Smooth muscle cell (in vitro differentiated cells): ENCODE results near the gene GFER. TPM values are rescaled to one million over a fixed set of nuclear protein-coding genes. Genes with fewer than 3 reads are reported as not detected.
"Not testable (repeated sequence)": the region's sequence is repeated elsewhere in the genome, so short reads cannot be mapped to it uniquely, and the experiment has no call there.

Experiments used
- DNase-seq: peaks from one replicate; lab custom pipeline; 2025; ENCODE audit not compliant: unreplicated experiment; lab: John Stamatoyannopoulos, UW
- H2AFZ ChIP-seq: fragments of 200-600 bp; sonication (generic); 2 replicates; pipeline ENCODE4 v1.6.0; 2016; ENCODE audit warnings: antibody characterized with exemption, low read depth, mild to moderate bottlenecking
- H3F3A ChIP-seq: fragments of 200-600 bp; sonication (generic); 2 replicates; pipeline ENCODE4 v1.6.0; 2017; ENCODE audit warnings: antibody characterized with exemption, low read depth
- H3K27ac ChIP-seq: fragments of 200-600 bp; sonication (generic); 2 replicates; pipeline ENCODE4 v1.5.1; 2016; ENCODE audit warnings: low read depth, mild to moderate bottlenecking
- H3K27me3 ChIP-seq: fragments of 200-600 bp; sonication (generic); 2 replicates; pipeline ENCODE4 v1.6.1; 2016; ENCODE audit warnings: low read depth, mild to moderate bottlenecking
- H3K36me3 ChIP-seq: fragments of 200-600 bp; sonication (generic); 2 replicates; pipeline ENCODE4 v1.5.1; 2016; ENCODE audit warnings: low read depth
- H3K4me1 ChIP-seq: fragments of 200-600 bp; sonication (generic); 2 replicates; pipeline ENCODE4 v1.5.1; 2016; ENCODE audit warnings: low read depth
- H3K4me2 ChIP-seq: fragments of 200-600 bp; sonication (generic); 2 replicates; pipeline ENCODE4 v1.6.0; 2016; ENCODE audit warnings: mild to moderate bottlenecking
- H3K4me3 ChIP-seq: fragments of 200-600 bp; sonication (generic); 2 replicates; pipeline ENCODE4 v1.5.1; 2016; ENCODE audit warnings: mild to moderate bottlenecking
- H3K79me2 ChIP-seq: fragments of 200-600 bp; sonication (generic); 2 replicates; pipeline ENCODE4 v1.6.0; 2016; ENCODE audit warnings: low read depth, mild to moderate bottlenecking
- H3K9ac ChIP-seq: fragments of 200-600 bp; sonication (generic); 2 replicates; pipeline ENCODE4 v1.6.0; 2016; ENCODE audit warnings: low read depth
- H3K9me3 ChIP-seq: fragments of 200-600 bp; sonication (generic); replicated peaks from 2 replicates; pipeline ENCODE4 v1.5.1; 2016; ENCODE audit warnings: low read depth
- H4K20me1 ChIP-seq: fragments of 200-600 bp; sonication (generic); 2 replicates; pipeline ENCODE4 v1.6.0; 2016; ENCODE audit warnings: low read depth
- CTCF ChIP-seq: fragments of 200-600 bp; sonication (generic); IDR thresholded peaks from 2 replicates; pipeline ENCODE4 v1.5.1; 2017; ENCODE audit warnings: borderline replicate concordance, mild to moderate bottlenecking, antibody characterized with exemption; ENCODE audit not compliant: insufficient read depth, poor library complexity, severe bottlenecking
- WGBS: methylation state at CpG from one replicate; pipeline ENCODE4 v1.1.7; 2016; ENCODE audit warnings: low lambda C conversion rate; 5-methylcytosine and 5-hydroxymethylcytosine counted together
- polyA plus RNA-seq: library from polyadenylated mRNA; unstranded; fragments of >200 nt; fragmentation: Nextera tagmentation; extraction: Ambion mirVana; gene quantifications from 2 replicates; pipeline ENCODE4 v1.2.1, GENCODE V29; 2016
- total RNA-seq: library from RNA; depleted of rRNA; stranded (reverse); fragments of >200 nt; gene quantifications from 2 replicates; pipeline ENCODE4 v1.2.3, GENCODE V29; 2014

The GFER gene
- total and polyA plus RNA-seq, 2 experiments from 2014 or later, result 15.1 to 41.2 TPM

GRCh38 chr16:1938910-1939309 lies 45.1 kb upstream of the GFER start:
- Histone ChIP-seq H3K79me2 (no peaks in the 10 kb centered on the region), H3K9me3 (no peaks in the 10 kb centered on the region), H2AFZ (no peak overlapping the region), H3K27me3 (no peaks in the 10 kb centered on the region), H3K4me3 (no peak overlapping the region), H3F3A (no peaks in the 10 kb centered on the region), H3K4me2 (no peak overlapping the region), H3K4me1 (peaks cover 7% of the 10 kb centered on the region), H4K20me1 (no peaks in the 10 kb centered on the region), H3K9ac (no peak overlapping the region), H3K27ac (no peak overlapping the region), H3K36me3 (no peaks in the 10 kb centered on the region)
- WGBS, result 96% methylated on average over 17 of the region's 17 CpGs
- DNase-seq, result no peak
- no peak for TF ChIP-seq CTCF

GRCh38 chr16:1939833-1940232 lies 44.2 kb upstream of the GFER start:
- not testable (repeated sequence) for H3K9me3 ChIP-seq, H3K4me2 ChIP-seq, DNase-seq, H3K4me1 ChIP-seq, H3K9ac ChIP-seq, H4K20me1 ChIP-seq, H3F3A ChIP-seq, H3K27ac ChIP-seq, H3K79me2 ChIP-seq, H3K4me3 ChIP-seq, H3K36me3 ChIP-seq, H3K27me3 ChIP-seq, H2AFZ ChIP-seq
- 97% methylated on average over 8 of the region's 8 CpGs for WGBS

GRCh38 chr16:1940273-1941161 lies 43.5 kb upstream of the GFER start:
- TF ChIP-seq CTCF, result no peak
- DNase-seq, result no peak
- Histone ChIP-seq H3K27me3 (no peaks in the 10 kb centered on the region), H3K4me3 (no peak overlapping the region), H3K27ac (no peak overlapping the region), H3K9ac (no peak overlapping the region), H3K9me3 (no peaks in the 10 kb centered on the region), H3K4me1 (peaks cover 7% of the 10 kb centered on the region), H3K79me2 (no peaks in the 10 kb centered on the region), H2AFZ (no peak overlapping the region), H3F3A (no peaks in the 10 kb centered on the region), H3K36me3 (no peaks in the 10 kb centered on the region), H4K20me1 (no peaks in the 10 kb centered on the region), H3K4me2 (no peak overlapping the region)
- 94% methylated on average over 23 of the region's 23 CpGs for WGBS

GRCh38 chr16:1941162-1942046 lies 42.6 kb upstream of the GFER start:
- Histone ChIP-seq H3K9ac (no peak overlapping the region), H3K27me3 (no peaks in the 10 kb centered on the region), H2AFZ (no peak overlapping the region), H3K36me3 (no peaks in the 10 kb centered on the region), H3K4me3 (peak overlapping the region; percentile 82), H3K27ac (no peak overlapping the region), H3K9me3 (no peaks in the 10 kb centered on the region), H4K20me1 (no peaks in the 10 kb centered on the region), H3F3A (no peaks in the 10 kb centered on the region), H3K4me1 (peaks cover 7% of the 10 kb centered on the region), H3K4me2 (no peak overlapping the region), H3K79me2 (no peaks in the 10 kb centered on the region)
- peak; percentile 6 for TF ChIP-seq CTCF
- no peak for DNase-seq
- 81% methylated on average over 30 of the region's 30 CpGs for WGBS
